GM12878 (cell line): ENCODE data around the gene EML1.

ENCODE experiments used
- DPF2 ChIP-seq: fragments of 450-650 bp; IDR thresholded peaks from 2 replicates; pipeline ENCODE4 v1.6.1; 2017; ENCODE audit warnings: mild to moderate bottlenecking
- POLR2A ChIP-seq: IDR thresholded peaks from 2 replicates; pipeline ENCODE4 v1.6.1; 2011; ENCODE audit warnings: low read depth, mild to moderate bottlenecking, low read length
- SRF ChIP-seq, 2 experiments: IDR thresholded peaks; 2 replicates each; pipeline ENCODE4 v1.6.1; 2011; ENCODE audit warnings: low read depth in 2 of 2, low read length in 2 of 2, mild to moderate bottlenecking in 1 of 2, moderate library complexity in 1 of 2

- no peak for TF ChIP-seq POLR2A
- no peak for TF ChIP-seq DPF2
- no peak for TF ChIP-seq SRF (IDR thresholded peaks at IDR 0.05; ENCODE audit: low read depth in 2 of 2, low read length in 2 of 2)
Observed at GRCh38 chr14:99860219-99860618, 67.0 kb downstream of the EML1 start.
